HuH-7 (cell line): ENCODE data around the gene FKBP10.
"Not testable (repeated sequence)": the region's sequence is repeated elsewhere in the genome, so short reads cannot be mapped to it uniquely, and the experiment has no call there.

ENCODE experiments used
- DNase-seq: peaks from one replicate; pipeline ENCODE4 v3.0.0; 2011; ENCODE audit warnings: low spot score

Gene FKBP10

GRCh38 chr17:41839448-41839847 is 26.6 kb downstream of the FKBP10 start:
- not testable (repeated sequence) for DNase-seq

GRCh38 chr17:41840781-41841180 is 28.0 kb downstream of the FKBP10 start:
- DNase-seq = not testable (repeated sequence)

GRCh38 chr17:41844971-41845370 is 32.2 kb downstream of the FKBP10 start:
- DNase-seq = no peak

GRCh38 chr17:41848788-41849187 is 36.0 kb downstream of the FKBP10 start:
- DNase-seq = no peak

- no peak for DNase-seq
Observed at GRCh38 chr17:41849251-41849990, 36.6 kb downstream of the FKBP10 start.

- DNase-seq = not testable (repeated sequence)
Observed at GRCh38 chr17:41851382-41851781, 38.6 kb downstream of the FKBP10 start.

- DNase-seq = no peak
Observed at GRCh38 chr17:41860254-41860931, 47.6 kb downstream of the FKBP10 start.

GRCh38 chr17:41863074-41863848 is 50.5 kb downstream of the FKBP10 start:
- DNase-seq = no peak

- DNase-seq = no peak
Observed at GRCh38 chr17:41864498-41864835, 51.7 kb downstream of the FKBP10 start.

- DNase-seq = peak; percentile 96
Observed at GRCh38 chr17:41864836-41865595, 52.2 kb downstream of the FKBP10 start, which contains the start of gene KLHL11. TSS of gene KLHL11 (minus strand) at chr17:41865423. CDS start at chr17:41865370, 53 bp downstream.

- no peak for DNase-seq
Observed at GRCh38 chr17:41865596-41865893, 52.7 kb downstream of the FKBP10 start.

GRCh38 chr17:41868568-41868967 is 55.8 kb downstream of the FKBP10 start:
- no peak for DNase-seq

- no peak for DNase-seq
Observed at GRCh38 chr17:41869426-41869825, 56.6 kb downstream of the FKBP10 start.

- no peak for DNase-seq
Observed at GRCh38 chr17:41870097-41870496, 57.3 kb downstream of the FKBP10 start.

- DNase-seq = no peak
Observed at GRCh38 chr17:41870627-41871026, 57.8 kb downstream of the FKBP10 start.

- DNase-seq = no peak
Observed at GRCh38 chr17:41871789-41872188, 59.0 kb downstream of the FKBP10 start.
